EH (cell line): ENCODE measurements around the gene SERPINB7.

Experiments
- DNase-seq: peaks from one replicate; pipeline ENCODE4 v3.0.0-alpha.2; 2015; ENCODE audit warnings: low read depth

SERPINB7 gene

DNA sequence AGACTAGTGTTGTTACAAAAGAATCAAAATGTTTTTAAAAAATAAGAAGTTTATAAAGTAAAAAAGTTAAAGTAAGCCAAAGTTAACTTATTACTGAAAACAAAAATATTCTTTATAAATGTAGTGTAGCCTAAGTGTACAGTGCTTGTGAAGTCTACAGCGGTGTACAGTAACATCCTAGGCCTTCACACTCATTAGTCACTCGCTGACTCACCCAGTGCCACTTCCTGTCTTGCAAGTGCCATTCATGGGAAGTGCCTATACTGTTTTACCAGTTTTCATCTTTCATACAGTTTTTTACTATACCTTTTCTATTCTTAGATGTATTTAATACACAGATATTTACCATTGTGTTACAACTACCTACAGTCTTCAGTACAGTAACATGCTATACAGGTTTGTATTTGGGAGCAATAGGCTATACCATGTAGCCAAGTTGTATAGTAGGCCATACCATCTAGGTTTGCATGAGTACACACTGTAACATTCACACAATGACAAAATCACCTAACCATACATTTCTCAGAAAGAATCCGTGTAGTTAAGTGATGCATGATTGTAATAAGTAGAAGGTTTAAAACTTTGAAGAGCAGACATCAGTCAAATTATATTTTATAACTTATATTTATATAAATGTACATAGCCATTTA lies 13.4 kb downstream of the SERPINB7 start:
- peak; percentile 93 for DNase-seq

DNA sequence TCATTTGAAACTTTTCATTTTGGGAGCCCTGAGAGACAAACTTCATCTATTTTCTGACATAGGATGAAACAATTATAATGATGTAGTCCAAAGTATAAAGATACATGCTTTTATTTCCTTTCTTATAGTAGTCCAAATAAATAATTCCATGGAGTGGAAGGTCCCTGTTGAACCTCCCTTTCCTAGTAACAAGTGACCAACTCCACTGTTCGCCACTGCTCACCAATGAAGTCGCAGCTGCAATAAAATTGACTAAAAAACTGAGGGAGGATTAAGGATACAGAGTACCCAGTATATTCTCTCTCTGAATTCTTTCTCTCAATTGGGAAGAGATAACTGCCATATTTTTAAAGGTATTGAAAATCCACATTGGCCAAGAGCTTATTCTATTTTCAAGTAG lies 14.1 kb downstream of the SERPINB7 start:
- DNase-seq, result no peak

DNA sequence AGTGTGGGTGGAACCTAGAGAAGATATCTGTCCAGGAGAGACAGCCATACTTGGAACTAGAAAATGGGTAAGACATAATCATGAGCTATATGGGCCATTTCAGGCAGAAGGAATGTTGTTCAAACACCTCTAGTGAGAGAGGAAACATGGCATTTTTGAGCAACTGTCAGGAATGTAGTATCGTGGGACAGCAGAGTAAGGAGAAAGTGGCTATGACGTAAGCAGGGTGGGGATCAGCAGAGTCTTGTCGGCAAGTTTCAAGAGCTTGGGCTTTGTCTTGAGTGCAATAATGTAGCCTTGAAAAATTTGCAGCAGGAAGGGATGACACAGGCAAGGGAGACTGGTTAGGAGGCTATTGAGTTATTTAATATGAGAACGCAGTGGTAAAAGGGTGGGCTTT lies 20.4 kb downstream of the SERPINB7 start:
- DNase-seq, result no peak

DNA sequence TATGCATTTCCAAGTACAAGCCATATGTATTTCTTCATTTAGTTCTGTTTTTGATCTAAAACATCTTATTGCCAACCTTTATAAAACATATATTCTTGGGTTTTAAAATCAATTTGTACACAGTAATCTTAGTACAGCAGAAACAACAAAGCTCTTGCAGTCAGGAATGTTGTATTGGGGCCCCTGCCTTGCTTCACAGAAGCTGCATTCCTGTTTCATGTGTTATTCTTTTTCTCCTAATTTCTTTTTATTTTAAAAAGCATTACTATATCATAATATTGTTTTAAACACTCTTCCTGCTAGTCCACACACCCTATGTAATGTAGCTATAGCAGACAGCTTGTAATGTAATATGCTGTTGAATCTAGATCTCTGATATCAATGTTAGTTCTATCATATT lies 24.0 kb downstream of the SERPINB7 start:
- DNase-seq, result no peak

DNA sequence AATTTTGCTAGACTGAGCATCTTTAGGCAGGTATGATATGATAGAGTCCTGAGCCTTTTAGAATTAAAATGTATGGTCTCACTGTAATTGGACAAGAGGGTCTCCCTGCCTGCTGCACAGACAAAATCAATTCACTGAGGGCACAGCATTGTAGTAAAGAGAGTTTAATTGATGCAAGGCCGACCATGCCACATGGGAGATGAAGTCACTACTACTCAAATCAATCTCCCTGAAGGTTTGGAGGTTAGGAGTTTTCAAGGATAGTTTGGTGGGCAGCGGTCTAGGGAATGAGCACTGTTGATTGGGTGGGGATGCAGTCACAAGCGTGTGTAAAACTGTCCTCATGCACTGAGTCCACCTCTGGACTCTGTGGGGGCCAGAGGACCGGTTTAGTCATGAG lies 26.1 kb downstream of the SERPINB7 start:
- DNase-seq, result no peak

DNA sequence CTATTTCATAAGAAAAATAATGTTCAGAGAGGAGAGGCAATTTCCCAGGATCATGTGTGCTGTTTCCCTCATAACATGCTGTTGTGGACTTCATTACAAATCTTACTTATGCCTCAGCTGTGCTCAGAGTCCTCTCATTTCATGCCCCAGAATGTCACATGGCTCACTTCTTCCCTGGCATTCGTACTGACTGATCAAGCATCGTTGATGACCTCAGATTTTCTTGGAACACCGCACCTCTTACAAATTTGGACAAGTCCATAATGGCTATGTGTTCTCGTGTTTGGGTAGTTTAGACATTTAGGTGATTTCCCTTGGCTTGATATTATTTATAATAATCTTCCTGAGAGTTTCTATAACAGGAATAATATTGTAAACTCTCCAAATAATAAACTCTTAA lies 32.9 kb downstream of the SERPINB7 start:
- DNase-seq, result no peak

DNA sequence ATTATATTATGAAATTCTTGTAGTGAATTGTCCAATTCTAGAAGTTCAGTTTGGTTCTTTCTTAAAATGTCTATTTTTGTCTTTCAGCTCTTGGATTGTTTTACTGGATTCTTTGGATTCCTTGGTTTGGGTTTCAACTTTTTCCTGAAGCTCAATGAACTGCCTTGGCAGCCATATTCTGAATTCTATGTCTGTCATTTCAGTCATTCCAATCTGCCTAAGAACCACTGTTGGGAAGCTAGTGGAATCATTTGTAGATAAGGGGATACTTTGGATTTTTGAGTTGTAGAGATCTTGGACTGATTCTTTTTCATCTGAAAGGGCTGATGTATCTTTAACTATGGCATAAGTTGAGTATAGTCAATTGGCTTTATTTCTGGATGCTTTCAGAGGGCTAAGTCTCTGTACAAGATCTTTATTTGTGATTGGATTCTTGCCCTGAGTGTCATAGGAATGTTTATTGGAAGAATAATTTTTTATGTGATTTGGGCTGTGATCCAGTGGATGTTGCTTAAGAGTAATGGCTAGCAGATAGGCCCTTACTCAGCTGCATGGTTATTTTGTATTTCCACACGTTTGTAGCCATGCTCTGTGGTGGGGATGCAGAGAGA lies 42.3 kb downstream of the SERPINB7 start:
- peak; percentile 94 for DNase-seq

DNA sequence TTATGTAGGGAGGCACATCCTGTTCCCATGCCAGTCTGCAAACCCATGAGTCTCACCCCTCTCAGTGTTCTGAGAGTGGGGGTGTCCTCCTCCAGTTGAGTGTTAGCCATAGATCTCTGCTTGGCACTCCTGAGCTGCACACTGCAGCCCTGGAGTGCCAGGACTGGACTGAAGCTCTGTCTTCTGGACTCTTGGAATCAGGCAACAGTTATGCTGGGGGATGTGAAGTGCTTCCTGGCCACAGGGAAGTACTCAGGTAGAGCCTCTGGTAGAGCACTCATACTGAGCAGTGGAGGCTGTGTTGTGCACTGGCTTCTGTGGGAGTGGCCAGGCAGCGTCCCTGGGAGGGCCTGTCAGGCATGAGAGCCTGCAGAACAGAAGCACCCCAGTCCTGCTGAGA lies 43.0 kb downstream of the SERPINB7 start:
- no peak for DNase-seq

DNA sequence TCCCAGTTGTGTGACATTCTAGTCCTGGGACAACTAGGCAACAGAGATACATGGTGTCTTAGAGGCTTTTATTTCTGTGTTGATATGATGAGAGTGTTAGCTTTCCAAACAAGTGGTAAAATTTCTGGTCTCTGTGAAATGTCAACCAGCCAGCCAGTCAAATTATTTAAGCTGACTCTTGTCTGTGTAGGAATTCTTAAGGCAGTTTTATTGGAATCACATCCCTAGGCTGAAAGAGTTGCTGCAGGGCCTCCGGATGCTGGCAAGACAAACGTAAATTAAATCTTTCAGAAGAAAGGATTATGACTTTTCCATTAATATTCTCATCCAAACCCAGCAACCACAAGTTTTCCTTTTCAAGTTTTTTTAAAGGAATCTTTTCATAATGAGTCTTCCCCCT lies 44.6 kb downstream of the SERPINB7 start:
- peak; percentile 91 for DNase-seq

DNA sequence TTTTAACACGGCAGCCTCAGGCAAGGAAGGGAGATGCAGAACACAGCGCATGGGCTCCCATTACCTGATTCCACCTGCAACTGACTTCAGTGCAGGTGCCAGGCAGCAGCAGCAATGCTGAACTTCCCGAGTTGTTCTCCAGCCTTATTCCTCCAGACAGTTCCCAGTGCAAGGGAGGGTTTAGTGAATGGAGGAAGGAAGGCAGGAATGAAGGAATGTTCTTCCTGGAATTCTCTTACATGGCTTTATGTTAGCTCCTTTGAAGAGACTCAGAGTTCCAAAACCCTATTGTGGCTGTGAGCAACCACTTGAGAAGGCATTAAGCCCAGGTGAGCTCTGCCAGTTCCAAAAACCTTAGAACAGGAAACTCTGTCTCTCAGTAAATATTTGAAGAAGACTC lies 45.5 kb downstream of the SERPINB7 start:
- peak; percentile 61 for DNase-seq

DNA sequence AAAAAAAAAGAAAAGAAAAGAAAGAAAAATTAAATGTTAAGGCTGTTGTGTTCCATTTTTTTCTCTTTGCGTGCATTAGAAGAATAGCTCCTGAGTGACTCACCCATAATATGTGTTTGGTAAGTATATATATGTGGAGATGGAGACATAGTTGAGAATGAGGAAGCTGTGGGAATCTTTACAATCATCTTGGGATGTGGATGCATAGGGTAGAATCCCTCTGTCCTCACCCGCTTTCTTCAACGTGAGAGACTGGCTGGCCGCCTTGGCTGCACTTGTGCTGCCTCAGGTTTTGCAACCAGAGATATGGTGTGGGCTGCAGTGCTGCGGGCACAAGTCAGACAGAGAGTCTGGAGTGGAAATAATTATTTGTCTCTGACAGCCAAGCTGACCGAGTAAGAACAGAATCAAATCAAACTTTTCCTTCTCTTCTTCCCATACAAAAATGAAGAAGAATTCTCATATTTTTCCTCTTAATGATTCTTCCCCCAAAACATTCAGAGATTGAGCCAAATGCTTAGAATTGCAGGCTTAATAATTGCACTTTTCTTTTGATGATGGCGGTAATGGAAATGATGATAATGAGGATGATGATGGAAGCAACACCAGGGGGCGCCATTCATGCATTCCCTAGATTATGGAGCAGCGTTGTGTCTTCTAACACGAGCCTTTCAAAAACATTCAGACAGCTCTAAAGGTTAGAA lies 48.5 kb downstream of the SERPINB7 start:
- DNase-seq, result peak; percentile 70

DNA sequence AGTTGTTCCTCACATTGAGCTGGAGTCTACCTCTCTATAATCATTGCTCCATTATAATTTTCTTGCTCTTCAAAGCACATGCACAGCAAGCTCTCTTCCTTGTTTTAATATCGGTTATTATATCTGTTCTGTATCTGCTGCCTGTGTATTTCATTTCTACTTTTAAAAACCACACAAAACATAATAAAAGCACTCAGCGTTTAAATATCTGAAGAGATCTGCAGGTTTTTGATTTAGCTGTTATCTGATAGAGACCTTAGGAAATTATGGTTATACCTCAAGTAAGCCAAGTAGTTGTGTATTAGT lies 49.0 kb downstream of the SERPINB7 start:
- no peak for DNase-seq

DNA sequence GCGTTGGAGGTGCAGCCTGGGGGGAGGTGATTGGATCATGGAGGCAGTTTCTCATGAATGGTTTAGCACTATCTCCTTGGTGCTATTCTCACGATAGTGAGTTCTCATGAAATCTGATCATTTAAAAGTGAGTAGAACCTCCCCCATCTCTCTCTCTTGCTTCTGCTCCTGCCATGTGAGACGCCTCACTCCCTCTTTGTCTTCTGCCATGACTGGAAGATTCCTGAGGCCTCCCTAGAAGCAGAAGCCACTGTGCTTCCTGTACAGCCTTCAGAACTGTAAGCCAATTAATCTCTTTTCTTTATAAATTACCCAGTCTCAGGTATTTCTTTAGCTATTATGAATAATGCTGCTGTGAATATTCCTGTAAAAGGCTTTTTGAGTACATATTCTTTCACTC lies 52.9 kb downstream of the SERPINB7 start:
- DNase-seq, result no peak

DNA sequence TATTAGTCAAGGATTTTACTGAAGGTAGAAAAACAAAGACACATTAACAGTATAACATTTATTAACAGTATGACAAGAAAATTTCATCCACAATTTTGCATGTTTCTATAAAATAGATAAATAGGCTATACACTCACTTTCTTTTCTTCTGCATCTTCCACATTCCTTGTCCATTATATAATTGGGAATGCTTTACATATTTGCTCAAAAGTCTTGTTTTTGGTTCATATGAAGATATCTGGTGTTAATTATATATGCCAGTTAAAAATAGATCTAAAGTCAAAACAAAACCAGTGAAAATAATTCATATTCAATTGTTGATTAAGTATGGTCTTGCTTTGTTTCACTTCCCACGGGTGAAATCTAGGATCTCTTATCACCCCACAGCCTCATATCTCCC lies 53.4 kb downstream of the SERPINB7 start:
- peak; percentile 42 for DNase-seq

DNA sequence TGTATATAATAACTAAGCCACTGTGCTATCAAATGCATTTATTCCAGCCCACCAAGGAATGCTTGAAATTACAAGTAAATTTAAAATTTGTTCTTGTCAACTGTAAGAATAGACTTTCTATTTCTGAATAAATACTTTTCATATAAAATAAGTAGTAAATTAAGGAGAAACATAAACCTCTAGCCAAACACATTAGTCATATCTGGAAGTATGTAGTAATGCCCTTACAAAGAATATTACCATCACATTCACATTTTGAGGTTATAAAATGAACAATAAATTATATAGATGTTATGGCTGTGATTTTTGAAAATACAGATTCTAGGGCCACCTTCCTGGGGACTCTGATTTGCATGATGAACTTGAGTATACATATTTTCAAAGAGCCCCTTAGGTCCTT lies 54.7 kb downstream of the SERPINB7 start:
- DNase-seq, result peak; percentile 41

DNA sequence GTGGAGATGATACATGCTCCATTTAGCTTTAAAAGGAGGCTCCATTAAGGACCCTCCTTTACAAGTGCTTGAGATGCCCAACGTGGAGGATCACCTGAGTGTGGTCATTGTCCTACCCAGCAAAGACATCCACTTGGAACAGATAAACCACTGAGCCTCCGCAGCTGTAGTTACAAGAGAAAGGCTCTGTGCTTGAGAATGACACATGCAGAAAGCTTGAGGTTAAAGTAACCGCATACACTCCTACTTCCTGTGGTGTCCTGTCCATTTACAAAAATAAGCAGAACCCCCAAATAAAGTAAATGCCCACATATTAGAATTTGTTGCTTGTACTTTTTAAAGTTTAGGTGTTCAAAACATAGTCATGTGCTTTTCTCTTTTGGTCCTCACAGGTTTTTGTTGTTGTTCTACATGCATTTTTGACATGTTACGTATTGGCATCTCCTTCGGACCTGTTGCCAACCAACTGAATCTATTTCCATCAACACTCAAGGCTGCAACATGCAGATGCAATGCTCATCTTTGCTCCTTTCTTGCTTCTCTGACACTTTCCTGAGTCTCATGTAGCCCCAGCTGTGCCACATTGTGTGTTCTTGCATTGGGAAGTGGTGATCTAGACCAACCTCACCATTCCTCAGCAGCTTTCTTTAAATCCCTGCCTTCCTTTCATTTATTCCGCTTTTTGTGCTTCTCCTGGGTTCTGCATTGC lies 56.0 kb downstream of the SERPINB7 start:
- DNase-seq, result peak; percentile 87

DNA sequence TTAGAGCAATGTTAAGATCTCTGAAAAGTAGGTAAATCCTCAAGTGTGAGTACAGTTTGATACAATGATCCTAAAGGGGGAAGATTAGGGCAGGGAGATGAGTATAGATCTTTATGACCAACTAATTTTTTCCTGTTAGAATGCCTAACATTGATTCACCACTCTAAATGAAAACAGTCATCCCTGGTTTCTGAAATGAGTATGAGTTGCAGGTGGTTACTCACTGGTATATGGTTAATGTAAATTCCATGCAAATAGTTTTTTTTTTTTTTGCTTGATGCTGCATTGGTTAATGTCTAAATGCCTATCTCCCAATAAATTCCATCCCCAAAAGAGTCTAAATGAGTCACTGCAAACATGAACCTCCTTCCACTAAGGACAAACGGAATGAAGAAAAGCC lies 57.3 kb downstream of the SERPINB7 start:
- peak; percentile 94 for DNase-seq

DNA sequence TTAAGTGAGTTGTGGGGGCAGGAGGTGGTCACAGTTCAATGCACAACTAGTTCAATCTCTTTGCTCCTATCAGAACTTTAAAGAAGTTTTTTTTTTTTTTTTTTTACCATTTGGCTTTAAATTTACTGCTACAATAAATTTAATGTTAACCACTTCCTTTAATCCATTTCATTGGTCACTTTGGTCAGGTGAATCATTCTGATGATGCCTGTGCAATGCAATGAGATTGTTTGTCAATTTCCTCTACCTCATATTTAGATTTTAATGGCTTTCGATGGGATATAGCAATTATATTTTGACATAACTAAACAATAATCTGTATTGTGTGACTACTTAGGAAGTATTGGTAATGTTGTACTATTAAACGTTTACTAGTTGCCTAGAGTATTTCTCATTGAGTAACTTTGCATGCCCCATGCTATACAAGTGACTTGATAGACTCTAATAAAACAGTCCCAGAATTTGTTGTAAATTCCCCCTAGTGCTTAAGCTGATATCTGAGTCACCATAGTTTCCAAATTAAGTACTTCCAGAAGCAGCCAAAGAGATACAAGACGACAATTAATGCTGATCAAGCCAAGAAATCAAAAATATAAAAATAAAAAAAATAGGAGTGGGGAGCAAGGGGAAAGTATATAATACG lies 59.4 kb downstream of the SERPINB7 start:
- peak; percentile 45 for DNase-seq

DNA sequence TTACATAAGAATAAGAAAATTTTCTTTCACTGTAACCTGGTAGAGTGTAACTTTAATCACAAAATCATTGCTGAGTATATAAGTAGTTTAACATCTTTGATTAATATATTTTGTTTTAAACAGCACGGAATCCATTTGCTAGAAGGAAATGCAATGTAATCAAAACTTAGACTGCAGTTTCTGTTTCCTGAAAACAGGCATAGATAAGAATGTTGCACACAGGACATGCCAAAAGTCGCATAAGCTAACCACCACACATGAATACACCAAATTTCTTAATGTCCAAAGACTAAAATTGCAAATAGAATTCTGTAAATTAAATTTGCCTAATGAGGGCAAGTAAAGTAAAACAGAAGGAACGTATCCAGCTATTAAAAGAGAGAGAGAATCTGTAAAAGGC lies 61.2 kb downstream of the SERPINB7 start:
- DNase-seq, result no peak

DNA sequence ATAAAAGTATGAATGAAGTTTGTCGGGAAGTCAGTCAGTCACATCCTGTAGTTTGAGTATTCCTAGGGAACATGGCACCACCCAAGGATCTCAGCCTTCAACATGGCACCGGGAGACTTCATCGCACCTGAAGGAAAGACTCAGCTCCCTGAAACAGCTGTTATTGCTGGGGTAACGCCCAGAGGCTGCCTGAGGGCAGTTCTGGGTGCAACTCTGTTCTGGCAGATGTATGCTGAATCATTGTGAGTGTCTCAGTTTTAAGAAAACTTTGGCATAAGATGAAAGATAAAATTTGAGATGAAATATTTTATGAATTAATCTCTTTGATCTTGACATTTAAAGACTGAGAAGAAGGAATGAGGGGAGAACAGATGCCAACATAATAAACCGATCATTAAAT lies 62.4 kb downstream of the SERPINB7 start:
- no peak for DNase-seq

DNA sequence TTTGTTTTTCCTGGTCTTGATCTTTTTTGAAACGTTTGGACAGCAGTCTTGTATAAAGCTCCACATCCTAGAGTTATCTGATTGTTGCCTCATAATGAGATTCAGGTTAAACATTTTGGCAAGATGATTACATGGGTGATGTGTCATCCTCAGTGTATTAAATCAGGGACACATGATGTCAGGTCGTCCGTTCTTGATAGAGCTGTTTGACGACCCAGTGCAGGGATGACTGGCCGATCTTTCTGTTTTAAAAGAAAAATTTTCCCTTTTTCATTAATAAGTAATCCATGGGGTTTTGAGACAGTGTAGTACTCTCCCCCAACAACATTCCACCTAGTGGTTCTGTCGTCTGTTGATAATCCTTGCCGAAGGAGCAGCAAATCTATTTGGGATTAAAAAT lies 67.8 kb downstream of the SERPINB7 start:
- DNase-seq, result no peak

DNA sequence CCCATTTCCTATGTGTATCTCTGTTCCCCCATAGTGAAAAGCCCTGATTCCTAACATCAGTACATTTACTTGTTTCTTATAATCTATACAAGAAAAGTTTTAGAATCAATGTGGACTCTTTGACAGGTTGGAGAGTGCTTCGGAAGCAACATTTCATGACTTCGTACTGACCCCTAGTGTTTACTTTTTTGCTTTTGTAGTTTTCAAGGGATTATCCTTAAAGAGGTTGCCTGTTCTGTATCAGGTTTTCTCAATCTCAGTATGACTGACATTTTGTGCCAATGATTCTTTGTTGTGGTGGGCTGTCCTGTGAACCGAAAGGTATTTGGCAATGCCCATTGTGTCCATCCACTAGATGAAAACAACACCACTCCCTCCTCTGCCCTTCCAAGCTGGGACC lies 69.0 kb downstream of the SERPINB7 start:
- peak; percentile 66 for DNase-seq

DNA sequence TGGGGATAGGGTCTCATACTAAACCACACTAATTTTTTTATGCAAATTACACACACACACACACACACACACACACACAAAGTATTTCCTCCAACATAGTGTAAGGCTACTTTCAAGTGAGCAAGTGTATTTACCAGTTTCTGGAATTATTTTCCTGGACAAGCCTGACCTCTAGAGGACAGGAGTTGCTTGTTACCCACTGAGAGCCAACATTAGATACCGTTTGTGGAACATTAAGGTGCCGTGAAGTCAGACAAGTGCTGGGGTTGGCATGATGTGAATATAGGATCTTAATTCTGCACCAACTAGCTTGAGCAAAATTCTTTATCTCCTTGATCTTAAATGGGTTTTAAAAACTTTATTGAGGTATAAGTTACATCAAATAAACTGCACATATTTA lies 72.9 kb downstream of the SERPINB7 start:
- peak; percentile 75 for DNase-seq
